ENCODE data around the gene FEM1B. TPM values are rescaled to one million over a fixed set of nuclear protein-coding genes. Genes with fewer than 3 reads are reported as not detected.

FEM1B gene
- total RNA-seq, 1 experiment from 2014 or later: 47.3 TPM

- peaks cover 3% of the 10 kb centered on the region for H3K4me1 ChIP-seq (ENCODE audit: insufficient read depth, low read length, poor library complexity, severe bottlenecking)
- no peak for DNase-seq (ENCODE audit: low spot score)
- no peak overlapping the region for H3K4me3 ChIP-seq (ENCODE audit: low read depth, low read length, poor library complexity, severe bottlenecking)
- intact Hi-C loops (cut with micrococcal nuclease; ENCODE audit: unreplicated experiment): no loop called here
- no peaks in the 10 kb centered on the region for H3K9me3 ChIP-seq (ENCODE audit: low read depth, low read length, poor library complexity, severe bottlenecking)
- peaks cover 27% of the 10 kb centered on the region for H3K27me3 ChIP-seq (replicated peaks; ENCODE audit: insufficient read depth, low read depth, low read length, poor library complexity)
- TF ChIP-seq CTCF (conservative IDR thresholded peaks at IDR 0.05; ENCODE audit: low read depth, low read length): no peak
- no peak for TF ChIP-seq EZH2 (IDR thresholded peaks at IDR 0.05; ENCODE audit: borderline replicate concordance, low read depth, low read length, poor library complexity, severe bottlenecking)
- CTCF ChIA-PET: no interaction called here
- BruUV-seq (replicated peaks): no TSS peak
- no peak overlapping the region for H3K27ac ChIP-seq (ENCODE audit: low read depth, low read length, poor library complexity, severe bottlenecking)
- POLR2A ChIA-PET (ENCODE audit: low non-redundant PET): no interaction called here
- H3K36me3 ChIP-seq (ENCODE audit: insufficient read depth, low read length, poor library complexity, severe bottlenecking): no peaks in the 10 kb centered on the region
Observed at GRCh38 chr15:68268405-68268804, 9.1 kb upstream of the FEM1B start.

DNA sequence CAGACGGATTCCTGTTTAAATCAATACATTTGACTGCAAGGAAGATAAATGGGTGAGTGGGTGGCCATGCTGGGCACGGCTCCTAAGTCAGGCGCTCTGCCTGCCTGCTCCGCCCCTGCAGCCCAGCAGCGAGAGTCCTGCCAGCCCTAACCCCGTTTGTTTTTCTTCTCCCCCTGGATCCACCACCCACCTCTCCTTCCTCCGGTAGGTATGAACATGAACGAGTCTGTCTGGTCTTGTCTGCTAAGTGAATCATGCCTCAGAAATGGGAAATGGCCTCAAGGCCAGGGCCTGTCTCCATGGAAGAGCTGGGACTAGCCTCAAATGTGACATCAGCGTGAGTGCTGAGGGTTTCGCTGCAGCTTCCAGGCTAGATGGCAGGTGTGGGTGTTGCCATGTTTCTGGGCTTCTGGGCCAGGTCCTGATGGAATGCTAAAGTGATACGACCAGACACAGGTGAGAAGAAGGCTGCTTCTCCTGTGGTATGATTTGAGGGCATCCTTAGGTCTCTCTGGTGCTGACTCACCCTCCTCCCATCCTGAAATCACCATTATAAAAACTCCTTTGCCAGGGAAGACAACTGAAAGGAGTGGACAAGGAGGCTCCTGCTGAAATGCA is 5.6 kb upstream of the FEM1B start:
- no TSS peak for BruUV-seq (replicated peaks)
- DNase-seq (ENCODE audit: low spot score): no peak
- H3K4me1 ChIP-seq (ENCODE audit: insufficient read depth, low read length, poor library complexity, severe bottlenecking): peaks cover 7% of the 10 kb centered on the region
- no peaks in the 10 kb centered on the region for H3K9me3 ChIP-seq (ENCODE audit: low read depth, low read length, poor library complexity, severe bottlenecking)
- intact Hi-C loops (cut with micrococcal nuclease; ENCODE audit: unreplicated experiment): no loop called here
- no peak overlapping the region for H3K27ac ChIP-seq (ENCODE audit: low read depth, low read length, poor library complexity, severe bottlenecking)
- H3K36me3 ChIP-seq (ENCODE audit: insufficient read depth, low read length, poor library complexity, severe bottlenecking): no peaks in the 10 kb centered on the region
- H3K4me3 ChIP-seq (ENCODE audit: low read depth, low read length, poor library complexity, severe bottlenecking): no peak overlapping the region
- POLR2A ChIA-PET (ENCODE audit: low non-redundant PET): no interaction called here
- H3K27me3 ChIP-seq (replicated peaks; ENCODE audit: insufficient read depth, low read depth, low read length, poor library complexity): peaks cover 3% of the 10 kb centered on the region
- TF ChIP-seq EZH2 (IDR thresholded peaks at IDR 0.05; ENCODE audit: borderline replicate concordance, low read depth, low read length, poor library complexity, severe bottlenecking) (no peak), CTCF (conservative IDR thresholded peaks at IDR 0.05; ENCODE audit: low read depth, low read length) (no peak)
- CTCF ChIA-PET: no interaction called here

- Histone ChIP-seq H3K9me3 (ENCODE audit: low read depth, low read length, poor library complexity, severe bottlenecking) (no peaks in the 10 kb centered on the region), H3K4me1 (ENCODE audit: insufficient read depth, low read length, poor library complexity, severe bottlenecking) (peaks cover 7% of the 10 kb centered on the region), H3K27me3 (replicated peaks; ENCODE audit: insufficient read depth, low read depth, low read length, poor library complexity) (no peaks in the 10 kb centered on the region), H3K27ac (ENCODE audit: low read depth, low read length, poor library complexity, severe bottlenecking) (no peak overlapping the region), H3K4me3 (ENCODE audit: low read depth, low read length, poor library complexity, severe bottlenecking) (no peak overlapping the region), H3K36me3 (ENCODE audit: insufficient read depth, low read length, poor library complexity, severe bottlenecking) (no peaks in the 10 kb centered on the region)
- intact Hi-C loops (cut with micrococcal nuclease; ENCODE audit: unreplicated experiment): no loop called here
- ChIA-PET CTCF (no interaction called here), POLR2A (ENCODE audit: low non-redundant PET) (no interaction called here)
- no peak for TF ChIP-seq CTCF (conservative IDR thresholded peaks at IDR 0.05; ENCODE audit: low read depth, low read length)
- no peak for TF ChIP-seq EZH2 (IDR thresholded peaks at IDR 0.05; ENCODE audit: borderline replicate concordance, low read depth, low read length, poor library complexity, severe bottlenecking)
- no peak for DNase-seq (ENCODE audit: low spot score)
- no TSS peak for BruUV-seq (replicated peaks)
Observed at GRCh38 chr15:68272721-68273271, 4.7 kb upstream of the FEM1B start.

Measured in A673 (cell line).